Parathyroid adenoma (tissue), 2 donors: ENCODE results near the gene SMARCC2.

Experiments
- H2AFZ ChIP-seq: fragments of 300-600 bp; sonication (generic); one replicate; pipeline ENCODE4 v1.7.0; 2017; ENCODE audit warnings: antibody characterized with exemption, mild to moderate bottlenecking
- H3K27ac ChIP-seq: fragments of 300-600 bp; sonication (generic); one replicate; pipeline ENCODE4 v1.7.0; 2017
- H3K27me3 ChIP-seq: fragments of 300-600 bp; sonication (generic); one replicate; pipeline ENCODE4 v1.7.0; 2017; ENCODE audit warnings: low read length; ENCODE audit not compliant: control insufficient read depth, insufficient read depth
- H3K36me3 ChIP-seq: fragments of 300-600 bp; sonication (generic); one replicate; pipeline ENCODE4 v1.7.0; 2017; ENCODE audit warnings: low read length; ENCODE audit not compliant: control insufficient read depth, insufficient read depth
- H3K4me1 ChIP-seq: fragments of 300-600 bp; sonication (generic); one replicate; pipeline ENCODE4 v1.7.0; 2017; ENCODE audit warnings: control low read depth
- H3K4me2 ChIP-seq: fragments of 300-600 bp; sonication (generic); one replicate; pipeline ENCODE4 v1.7.0; 2017; ENCODE audit warnings: low read length
- H3K4me3 ChIP-seq: fragments of 300-600 bp; sonication (generic); one replicate; pipeline ENCODE4 v1.7.0; 2017; ENCODE audit warnings: low read depth, low read length
- H3K79me2 ChIP-seq: fragments of 300-600 bp; sonication (generic); one replicate; pipeline ENCODE4 v1.7.0; 2017; ENCODE audit warnings: control low read depth
- H3K9ac ChIP-seq: fragments of 300-600 bp; sonication (generic); one replicate; pipeline ENCODE4 v1.7.0; 2017; ENCODE audit warnings: mild to moderate bottlenecking
- H3K9me3 ChIP-seq: fragments of 300-600 bp; sonication (generic); one replicate; pipeline ENCODE4 v1.7.0; 2017; ENCODE audit warnings: low read length; ENCODE audit not compliant: control insufficient read depth
- TF ChIP-seq, protein P1 (sequence below): fragments of 300-600 bp; sonication (generic); IDR thresholded peaks from one replicate; pipeline ENCODE4 v1.7.0; 2017; ENCODE audit warnings: antibody characterized with exemption, mild to moderate bottlenecking
- donor health status: primary hyperparathyroidism.

The SMARCC2 gene

DNA sequence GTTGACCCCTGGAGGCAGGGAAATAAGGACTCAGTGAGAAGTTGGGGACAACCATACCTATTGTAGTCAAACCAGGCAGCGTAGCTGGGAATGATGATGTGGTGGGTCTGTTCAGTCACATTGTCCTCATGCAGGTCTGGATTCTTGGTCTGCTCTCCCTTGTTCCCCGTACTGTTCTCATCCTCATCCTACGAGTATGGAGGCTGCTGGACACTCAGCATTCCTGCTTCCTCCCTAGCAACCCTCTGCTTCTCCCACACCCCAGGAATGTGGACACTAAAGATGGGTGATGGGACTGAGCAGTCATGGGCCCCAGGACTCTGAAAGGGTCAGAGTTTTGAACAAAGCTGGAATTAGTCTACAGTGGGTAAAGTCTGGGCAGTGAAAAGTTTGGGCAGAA lies 10.9 kb downstream of the SMARCC2 start:
- Histone ChIP-seq H3K79me2 (no peaks in the 10 kb centered on the region), H3K9me3 (no peaks in the 10 kb centered on the region), H2AFZ (no peak overlapping the region), H3K27ac (no peak overlapping the region), H3K9ac (no peak overlapping the region), H3K4me2 (no peak overlapping the region), H3K4me3 (no peak overlapping the region), H3K36me3 (no peaks in the 10 kb centered on the region), H3K27me3 (no peaks in the 10 kb centered on the region), H3K4me1 (no peaks in the 10 kb centered on the region)
- TF ChIP-seq, protein P1, sequence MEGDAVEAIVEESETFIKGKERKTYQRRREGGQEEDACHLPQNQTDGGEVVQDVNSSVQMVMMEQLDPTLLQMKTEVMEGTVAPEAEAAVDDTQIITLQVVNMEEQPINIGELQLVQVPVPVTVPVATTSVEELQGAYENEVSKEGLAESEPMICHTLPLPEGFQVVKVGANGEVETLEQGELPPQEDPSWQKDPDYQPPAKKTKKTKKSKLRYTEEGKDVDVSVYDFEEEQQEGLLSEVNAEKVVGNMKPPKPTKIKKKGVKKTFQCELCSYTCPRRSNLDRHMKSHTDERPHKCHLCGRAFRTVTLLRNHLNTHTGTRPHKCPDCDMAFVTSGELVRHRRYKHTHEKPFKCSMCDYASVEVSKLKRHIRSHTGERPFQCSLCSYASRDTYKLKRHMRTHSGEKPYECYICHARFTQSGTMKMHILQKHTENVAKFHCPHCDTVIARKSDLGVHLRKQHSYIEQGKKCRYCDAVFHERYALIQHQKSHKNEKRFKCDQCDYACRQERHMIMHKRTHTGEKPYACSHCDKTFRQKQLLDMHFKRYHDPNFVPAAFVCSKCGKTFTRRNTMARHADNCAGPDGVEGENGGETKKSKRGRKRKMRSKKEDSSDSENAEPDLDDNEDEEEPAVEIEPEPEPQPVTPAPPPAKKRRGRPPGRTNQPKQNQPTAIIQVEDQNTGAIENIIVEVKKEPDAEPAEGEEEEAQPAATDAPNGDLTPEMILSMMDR = no peak

DNA sequence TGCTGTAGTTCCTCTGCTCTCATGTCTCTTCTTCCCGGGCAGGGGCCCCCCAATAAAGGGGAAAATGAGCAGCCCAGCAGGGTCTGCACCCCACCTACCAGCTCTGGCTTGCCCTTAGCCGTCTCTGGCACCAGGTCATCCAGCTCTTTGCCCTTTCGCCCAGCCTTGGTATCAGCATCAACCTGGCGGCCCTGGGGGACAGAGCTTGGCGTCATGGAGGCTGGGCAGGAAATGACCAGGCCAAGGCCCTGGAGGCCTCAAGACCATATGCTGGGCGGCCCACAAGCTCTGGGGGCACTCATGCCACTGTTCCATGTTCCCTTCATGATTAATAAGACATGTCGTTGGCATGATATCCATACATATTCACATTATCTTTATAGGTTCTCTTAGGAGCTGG lies 16.4 kb downstream of the SMARCC2 start:
- H3K27ac ChIP-seq = no peak overlapping the region
- no peaks in the 10 kb centered on the region for H3K4me1 ChIP-seq
- H3K27me3 ChIP-seq = no peaks in the 10 kb centered on the region
- no peak overlapping the region for H3K4me2 ChIP-seq
- H3K4me3 ChIP-seq = no peak overlapping the region
- TF ChIP-seq, protein P1 = no peak
- H2AFZ ChIP-seq = no peak overlapping the region
- H3K9me3 ChIP-seq = no peaks in the 10 kb centered on the region
- no peak overlapping the region for H3K9ac ChIP-seq
- no peaks in the 10 kb centered on the region for H3K79me2 ChIP-seq
- no peaks in the 10 kb centered on the region for H3K36me3 ChIP-seq

DNA sequence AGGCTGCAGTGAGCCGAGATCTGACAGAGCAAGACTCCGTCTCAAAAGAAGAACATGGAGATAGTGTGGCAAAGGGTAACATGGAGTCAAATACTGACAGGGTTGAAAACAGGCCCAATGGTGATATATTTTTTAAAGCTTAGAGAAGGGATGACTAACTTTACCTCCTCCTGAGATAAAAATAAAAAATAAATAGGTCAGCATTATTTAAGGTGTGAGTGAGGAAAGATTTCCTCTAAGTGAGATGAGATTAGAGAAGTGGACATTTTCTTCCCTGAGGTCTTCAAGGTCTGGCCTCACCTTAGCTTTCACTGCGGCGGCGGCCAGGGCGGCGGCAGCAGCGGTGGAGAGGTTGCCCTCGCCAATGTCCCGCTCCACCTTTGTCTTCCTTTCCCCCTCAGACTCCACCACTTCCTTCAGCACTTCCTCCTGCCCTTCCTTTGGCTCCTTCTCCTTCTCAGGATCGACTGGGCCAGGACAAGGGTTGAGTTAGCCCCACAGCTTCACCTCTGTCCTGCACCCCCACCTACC lies 20.0 kb downstream of the SMARCC2 start:
- no peak overlapping the region for H3K4me2 ChIP-seq
- no peaks in the 10 kb centered on the region for H3K36me3 ChIP-seq
- no peak overlapping the region for H3K4me3 ChIP-seq
- no peaks in the 10 kb centered on the region for H3K9me3 ChIP-seq
- TF ChIP-seq, protein P1 = no peak
- H3K4me1 ChIP-seq = no peaks in the 10 kb centered on the region
- H2AFZ ChIP-seq = no peak overlapping the region
- no peaks in the 10 kb centered on the region for H3K79me2 ChIP-seq
- no peak overlapping the region for H3K27ac ChIP-seq
- H3K9ac ChIP-seq = no peak overlapping the region
- H3K27me3 ChIP-seq = no peaks in the 10 kb centered on the region

DNA sequence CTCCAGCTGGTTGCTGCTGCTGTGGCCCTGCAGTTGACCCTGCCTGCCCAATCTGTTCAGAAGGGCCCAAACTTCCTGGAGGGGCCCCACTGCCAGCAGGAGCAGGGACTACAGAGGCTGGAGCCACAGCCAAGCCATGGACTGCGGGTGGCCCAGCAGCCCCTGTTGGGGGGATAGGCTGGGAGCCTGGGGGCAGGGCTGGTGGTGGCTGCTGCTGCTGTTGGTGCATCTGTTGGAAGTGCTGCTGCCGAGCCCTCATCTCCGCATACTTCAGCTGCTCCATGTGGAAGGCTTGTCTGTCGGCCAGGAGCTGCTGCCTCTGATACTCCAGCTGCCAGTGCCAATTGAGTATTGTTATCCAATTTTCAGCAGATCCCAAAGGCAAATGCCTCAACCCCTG lies 23.9 kb downstream of the SMARCC2 start:
- H3K9me3 ChIP-seq = no peaks in the 10 kb centered on the region
- no peak overlapping the region for H3K9ac ChIP-seq
- peaks cover 3% of the 10 kb centered on the region for H3K79me2 ChIP-seq
- H3K4me1 ChIP-seq = peaks cover 5% of the 10 kb centered on the region
- H3K27me3 ChIP-seq = no peaks in the 10 kb centered on the region
- TF ChIP-seq, protein P1 = no peak
- no peak overlapping the region for H2AFZ ChIP-seq
- H3K4me3 ChIP-seq = no peak overlapping the region
- no peak overlapping the region for H3K4me2 ChIP-seq
- no peaks in the 10 kb centered on the region for H3K36me3 ChIP-seq
- H3K27ac ChIP-seq = peak overlapping the region; percentile 43

DNA sequence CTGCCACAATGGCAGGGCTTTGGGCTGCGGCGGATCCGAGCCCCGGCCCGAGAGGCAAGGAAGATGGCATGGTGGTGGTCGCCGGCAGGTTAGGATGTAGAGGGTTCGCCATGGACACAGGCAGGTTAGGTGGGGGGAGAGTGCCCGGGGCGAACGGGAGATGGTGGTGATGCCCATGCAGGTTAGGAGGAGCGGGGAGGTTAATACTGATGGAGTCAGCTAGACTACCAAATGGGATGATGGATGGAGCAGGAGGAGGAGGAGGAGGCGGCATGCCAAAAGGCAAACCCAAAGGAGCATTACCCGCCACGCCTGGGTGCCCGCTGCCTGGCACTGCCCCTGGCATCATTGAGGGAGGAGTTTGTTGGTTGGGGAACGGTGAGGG lies 24.9 kb downstream of the SMARCC2 start:
- Histone ChIP-seq H2AFZ (no peak overlapping the region), H3K4me2 (no peak overlapping the region)

More for the DNA sequence above, 24.9 kb downstream of the SMARCC2 start:
- Histone ChIP-seq H3K27ac (no peak overlapping the region), H3K27me3 (no peaks in the 10 kb centered on the region), H3K36me3 (no peaks in the 10 kb centered on the region), H3K4me1 (peaks cover 16% of the 10 kb centered on the region), H3K4me3 (no peak overlapping the region), H3K79me2 (peaks cover 11% of the 10 kb centered on the region), H3K9ac (no peak overlapping the region), H3K9me3 (no peaks in the 10 kb centered on the region)
- TF ChIP-seq, protein P1 = no peak
